PC-9 (cell line): ENCODE results near the gene ORC5. TPM values are rescaled to one million over a fixed set of nuclear protein-coding genes. Genes with fewer than 3 reads are reported as not detected.
"Not testable (repeated sequence)": the region's sequence is repeated elsewhere in the genome, so short reads cannot be mapped to it uniquely, and the experiment has no call there.

ENCODE experiments used
- BruUV-seq: library from RNA; stranded (reverse); fragments of 400-500 nt; replicated peaks from 2 replicates; lab custom pipeline; 2021; lab: Mats Ljungman, UMichigan
- CTCF ChIA-PET: fragments of 300-600 bp; sonication (Branson Sonifier 250); formaldehyde crosslinking; loops from one replicate; lab custom pipeline; 2022; ENCODE audit warnings: antibody characterized with exemption; lab: Charles Lee
- POLR2A ChIA-PET: fragments of 300-600 bp; sonication (Branson Sonifier 250); formaldehyde crosslinking; loops from one replicate; lab custom pipeline; 2022; ENCODE audit warnings: antibody characterized with exemption; ENCODE audit not compliant: unreplicated experiment; lab: Charles Lee
- DNase-seq, 2 experiments: peaks; one replicate each; pipeline versions ENCODE4 v3.0.0 to v3.0.0-alpha.2; 2015 to 2022; ENCODE audit warnings: mixed read lengths in 1 of 2
- H2AFZ ChIP-seq: fragments of 200-600 bp; sonication (generic); 2 replicates; pipeline ENCODE4 v1.8.1; 2017; ENCODE audit warnings: antibody characterized with exemption
- H3F3A ChIP-seq: fragments of 200-600 bp; sonication (generic); 2 replicates; pipeline ENCODE4 v1.8.1; 2017; ENCODE audit warnings: antibody characterized with exemption, mild to moderate bottlenecking, low read depth; ENCODE audit not compliant: insufficient read depth
- H3K27ac ChIP-seq: fragments of 200-600 bp; sonication (generic); 2 replicates; pipeline ENCODE4 v1.6.1; 2016; ENCODE audit warnings: mixed run types
- H3K27me3 ChIP-seq: fragments of 200-600 bp; sonication (generic); 2 replicates; pipeline ENCODE4 v1.6.1; 2016; ENCODE audit warnings: low read depth, mixed run types; ENCODE audit not compliant: insufficient read depth
- H3K36me3 ChIP-seq: fragments of 200-600 bp; sonication (generic); 2 replicates; pipeline ENCODE4 v1.6.1; 2016; ENCODE audit warnings: low read depth, mixed run types
- H3K4me1 ChIP-seq: fragments of 200-600 bp; sonication (generic); replicated peaks from 2 replicates; pipeline ENCODE4 v1.6.1; 2016; ENCODE audit warnings: mixed run types; ENCODE audit not compliant: insufficient read depth
- H3K4me2 ChIP-seq: fragments of 200-600 bp; sonication (generic); 2 replicates; pipeline ENCODE4 v1.6.1; 2017; ENCODE audit warnings: mixed run types
- H3K4me3 ChIP-seq: fragments of 200-600 bp; sonication (generic); 2 replicates; pipeline ENCODE4 v1.6.1; 2016; ENCODE audit warnings: mixed run types
- H3K79me2 ChIP-seq: fragments of 200-600 bp; sonication (generic); 2 replicates; pipeline ENCODE4 v1.6.1; 2017; ENCODE audit warnings: low read depth, mixed run types
- H3K9me2 ChIP-seq: fragments of 200-600 bp; sonication (generic); 2 replicates; pipeline ENCODE4 v1.8.1; 2017; ENCODE audit warnings: mild to moderate bottlenecking; ENCODE audit not compliant: insufficient read depth
- H3K9me3 ChIP-seq: fragments of 200-600 bp; sonication (generic); 2 replicates; pipeline ENCODE4 v1.8.1; 2016; ENCODE audit warnings: low read depth; ENCODE audit not compliant: insufficient read depth
- H4K20me1 ChIP-seq: fragments of 200-600 bp; sonication (generic); 2 replicates; pipeline ENCODE4 v1.8.1; 2017; ENCODE audit not compliant: insufficient read depth
- CTCF ChIP-seq: fragments of 200-600 bp; sonication (generic); conservative IDR thresholded peaks from 2 replicates; pipeline ENCODE4 v1.6.1; 2017; ENCODE audit warnings: mixed run types, antibody characterized with exemption, mild to moderate bottlenecking, moderate library complexity
- EZH2 ChIP-seq: fragments of 200-600 bp; sonication (generic); IDR thresholded peaks from 2 replicates; pipeline ENCODE4 v1.8.0; 2017; ENCODE audit warnings: antibody characterized with exemption, low read depth
- intact Hi-C: fragments of 100-400 bp; cut with micrococcal nuclease; formaldehyde crosslinking; loops from one replicate; pipeline ENCODE4 v1.10.0; 2022; ENCODE audit not compliant: unreplicated experiment
- total RNA-seq: library from RNA; stranded (reverse); gene quantifications from 2 replicates; pipeline ENCODE4 v1.2.3, GENCODE V29; 2021

Gene ORC5
- total RNA-seq, 1 experiment from 2014 or later, result 22.9 TPM

- Histone ChIP-seq H3F3A (no peaks in the 10 kb centered on the region), H3K36me3 (no peaks in the 10 kb centered on the region), H3K4me1 (no peaks in the 10 kb centered on the region), H3K4me3 (no peak overlapping the region), H2AFZ (no peak overlapping the region), H3K9me2 (no peaks in the 10 kb centered on the region), H3K27me3 (peaks cover 29% of the 10 kb centered on the region), H3K79me2 (no peaks in the 10 kb centered on the region), H4K20me1 (no peaks in the 10 kb centered on the region), H3K9me3 (no peaks in the 10 kb centered on the region), H3K4me2 (no peak overlapping the region), H3K27ac (no peak overlapping the region)
- BruUV-seq, result no TSS peak
- CTCF ChIA-PET, result no interaction called here
- TF ChIP-seq CTCF, result no peak
- no peak for TF ChIP-seq EZH2
- DNase-seq, result no peak
- POLR2A ChIA-PET, result no interaction called here
- intact Hi-C loops, result no loop called here
Measured at GRCh38 chr7:104241538-104242209, 33.9 kb upstream of the ORC5 start.

GRCh38 chr7:104241135-104241534 is 33.3 kb upstream of the ORC5 start:
- H3K27ac ChIP-seq, result no peak overlapping the region
- no peak for DNase-seq
- no peaks in the 10 kb centered on the region for H3K9me3 ChIP-seq
- ChIA-PET CTCF (no interaction called here), POLR2A (no interaction called here)
- no peaks in the 10 kb centered on the region for H4K20me1 ChIP-seq
- intact Hi-C loops, result no loop called here
- no peak overlapping the region for H3K4me3 ChIP-seq
- H2AFZ ChIP-seq, result no peak overlapping the region
- H3K4me1 ChIP-seq, result no peaks in the 10 kb centered on the region
- H3K4me2 ChIP-seq, result no peak overlapping the region
- TF ChIP-seq CTCF (no peak), EZH2 (no peak)
- no TSS peak for BruUV-seq
- no peaks in the 10 kb centered on the region for H3K36me3 ChIP-seq
- H3K9me2 ChIP-seq, result no peaks in the 10 kb centered on the region
- H3F3A ChIP-seq, result no peaks in the 10 kb centered on the region
- H3K79me2 ChIP-seq, result no peaks in the 10 kb centered on the region
- peaks cover 30% of the 10 kb centered on the region for H3K27me3 ChIP-seq

GRCh38 chr7:104240401-104240800 is 32.6 kb upstream of the ORC5 start:
- Histone ChIP-seq H3F3A (no peaks in the 10 kb centered on the region), H3K4me3 (no peak overlapping the region), H3K9me2 (no peaks in the 10 kb centered on the region), H4K20me1 (no peaks in the 10 kb centered on the region), H3K27ac (no peak overlapping the region), H3K4me1 (no peaks in the 10 kb centered on the region), H3K27me3 (peaks cover 30% of the 10 kb centered on the region), H3K36me3 (no peaks in the 10 kb centered on the region), H2AFZ (no peak overlapping the region), H3K4me2 (no peak overlapping the region), H3K9me3 (no peaks in the 10 kb centered on the region), H3K79me2 (no peaks in the 10 kb centered on the region)
- BruUV-seq, result no TSS peak
- CTCF ChIA-PET, result no interaction called here
- TF ChIP-seq EZH2, result no peak
- TF ChIP-seq CTCF, result no peak
- POLR2A ChIA-PET, result no interaction called here
- DNase-seq, result no peak
- intact Hi-C loops, result no loop called here

- H2AFZ ChIP-seq, H3K36me3 ChIP-seq, intact Hi-C loops, H3F3A ChIP-seq, H3K27me3 ChIP-seq, H3K27ac ChIP-seq, H4K20me1 ChIP-seq, POLR2A ChIA-PET, H3K4me3 ChIP-seq, CTCF ChIA-PET, H3K9me2 ChIP-seq, H3K4me1 ChIP-seq, DNase-seq, H3K9me3 ChIP-seq, H3K4me2 ChIP-seq, BruUV-seq, H3K79me2 ChIP-seq: not testable (repeated sequence)
Measured at GRCh38 chr7:104234990-104235389, 27.2 kb upstream of the ORC5 start.
